PFSK-1 (cell line): Measurements from ENCODE around the gene HAVCR2.
A peak's percentile ranks its signal among the peaks of the same experiment; 100 is the strongest.

ENCODE experiments used
- FOXP2 ChIP-seq: optimal IDR thresholded peaks from 2 replicates; pipeline ENCODE3; 2011; ENCODE audit warnings: borderline replicate concordance, control low read depth, inconsistent platforms; ENCODE audit not compliant: insufficient read depth; ENCODE audit errors: extremely low read length, extremely low read depth
- POLR2AphosphoS5 ChIP-seq: IDR thresholded peaks from 2 replicates; pipeline ENCODE4 v1.6.1; 2012; ENCODE audit warnings: low read depth, mild to moderate bottlenecking, control low read depth, low read length, moderate library complexity
- REST ChIP-seq, 2 experiments: IDR thresholded peaks; 2 replicates each; pipeline versions ENCODE4 v1.6.1 to v1.8.0; 2011 to 2012; ENCODE audit warnings: low read depth in 2 of 2, low read length in 2 of 2, control low read depth in 1 of 2, inconsistent platforms in 1 of 2, mild to moderate bottlenecking in 1 of 2, moderate library complexity in 1 of 2; ENCODE audit not compliant: insufficient read depth in 1 of 2
- SIN3A ChIP-seq: IDR thresholded peaks from 2 replicates; pipeline ENCODE4 v1.6.1; 2012; ENCODE audit warnings: mild to moderate bottlenecking, low read length, moderate library complexity, borderline replicate concordance; ENCODE audit not compliant: insufficient read depth
- TAF1 ChIP-seq: IDR thresholded peaks from 2 replicates; pipeline ENCODE4 v1.6.1; 2012; ENCODE audit warnings: low read length, control low read depth, borderline replicate concordance; ENCODE audit not compliant: insufficient read depth

The HAVCR2 gene

GRCh38 chr5:157148734-157149615 is 40.1 kb upstream of the HAVCR2 start:
- TF ChIP-seq POLR2AphosphoS5, result no peak
- no peak for TF ChIP-seq TAF1

- no peak for TF ChIP-seq TAF1
- 0 out of 2 replicates have a peak, but pooled peaks have one; percentile 28 for TF ChIP-seq SIN3A
- no peak for TF ChIP-seq POLR2AphosphoS5
- no peak for TF ChIP-seq REST (IDR thresholded peaks at IDR 0.05; ENCODE audit: insufficient read depth in 1 of 2, low read depth in 2 of 2, low read length in 2 of 2)
These were observed 34.5 kb upstream of the HAVCR2 start for GRCh38 chr5:157143127-157143971.

GRCh38 chr5:157142317-157143126 is 33.7 kb upstream of the HAVCR2 start, which contains the start of gene MED7:
Gene MED7, minus strand, starts transcription at chr5:157142865. Its CDS starts 3,434 bp downstream, at chr5:157139431.
- TF ChIP-seq SIN3A (0 out of 2 replicates have a peak, but pooled peaks have one; percentile 33), TAF1 (peak; percentile 69; the same call in 1 of the 2 replicates), POLR2AphosphoS5 (peak; percentile 61), REST (IDR thresholded peaks at IDR 0.05; ENCODE audit: insufficient read depth in 1 of 2, low read depth in 2 of 2, low read length in 2 of 2) (no peak)

GRCh38 chr5:157137691-157138090 is 28.8 kb upstream of the HAVCR2 start:
- TF ChIP-seq TAF1 (no peak), FOXP2 (no peak), SIN3A (no peak), POLR2AphosphoS5 (no peak), REST (IDR thresholded peaks at IDR 0.05; ENCODE audit: insufficient read depth in 1 of 2, low read depth in 2 of 2, low read length in 2 of 2) (no peak)

- TF ChIP-seq REST (IDR thresholded peaks at IDR 0.05; ENCODE audit: insufficient read depth in 1 of 2, low read depth in 2 of 2, low read length in 2 of 2), result no peak
- TF ChIP-seq FOXP2, result no peak
- no peak for TF ChIP-seq SIN3A
- no peak for TF ChIP-seq POLR2AphosphoS5
- TF ChIP-seq TAF1, result no peak
These were observed 23.4 kb upstream of the HAVCR2 start for GRCh38 chr5:157132281-157132612.
